Ovary (tissue), 9 donors: Measurements from ENCODE around the gene SGMS2. TPM values are rescaled to one million over a fixed set of nuclear protein-coding genes. Genes with fewer than 3 reads are reported as not detected.

ENCODE experiments used
- DNase-seq, 5 donors: peaks; one replicate each; pipeline ENCODE4 v3.0.0-alpha.2; 2019 to 2020
- H3K27ac ChIP-seq, 2 donors: fragments of 200-600 bp; one replicate each; pipeline versions ENCODE4 v1.5.1 to v1.8.0; 2019 to 2022
- H3K27me3 ChIP-seq: fragments of 200-600 bp; one replicate; pipeline ENCODE4 v1.8.0; 2022
- H3K36me3 ChIP-seq: fragments of 200-600 bp; sonication (generic); one replicate; pipeline ENCODE4 v1.5.1; 2019
- H3K4me1 ChIP-seq: one replicate; pipeline ENCODE4 v1.8.1; 2013; ENCODE audit warnings: mild to moderate bottlenecking, moderate library complexity; ENCODE audit not compliant: insufficient read depth
- H3K4me3 ChIP-seq: fragments of 200-600 bp; sonication (generic); one replicate; pipeline ENCODE4 v1.5.1; 2017
- H3K9me3 ChIP-seq, 2 donors: fragments of 200-600 bp in 1 of 2; sonication (generic) in 1 of 2; one replicate each; pipeline versions ENCODE4 v1.5.1 to v1.8.1; 2013 to 2019; ENCODE audit warnings: mild to moderate bottlenecking in 1 of 2, moderate library complexity in 1 of 2
- CTCF ChIP-seq, 3 donors: fragments of 450-650 bp in 2 of 3; fragments of 200-600 bp in 1 of 3; IDR thresholded peaks; one replicate each; pipeline versions ENCODE4 v1.5.1 to v1.8.0; 2016 to 2022; ENCODE audit warnings: antibody characterized with exemption in 3 of 3, mild to moderate bottlenecking in 1 of 3
- EP300 ChIP-seq: sonication (generic); formaldehyde crosslinking; IDR thresholded peaks from one replicate; pipeline ENCODE4 v1.6.1; 2017; ENCODE audit warnings: antibody characterized with exemption
- POLR2A ChIP-seq: fragments of 450-650 bp; IDR thresholded peaks from one replicate; pipeline ENCODE4 v1.6.1; 2017; ENCODE audit warnings: antibody characterized with exemption, mild to moderate bottlenecking, moderate library complexity
- WGBS, 3 donors: extraction: QIAGEN DNeasy Blood & Tissue Kit in 1 of 3; methylation state at CpG; one replicate each; pipeline versions ENCODE4 v1.1.5 to v1.1.7; 2013 to 2017; 5-methylcytosine and 5-hydroxymethylcytosine counted together
- intact Hi-C, 4 donors: fragments of 100-400 bp; cut with DNase I; formaldehyde crosslinking; loops; one replicate each; pipeline versions ENCODE4 v1.11.0 to v1.15.1; 2022 to 2023
- polyA plus RNA-seq, 2 donors: library from polyadenylated mRNA; stranded (reverse); fragments of 200-250 nt in 1 of 2; fragments of 350-450 nt in 1 of 2; fragmentation: Illumina TruSeq in 1 of 2; extraction: RNeasy Lipid Tissue Mini Kit (QIAGEN cat#74804) in 1 of 2; gene quantifications; one replicate each; pipeline ENCODE4 v1.2.3, GENCODE V29; 2013 to 2014
- total RNA-seq, 7 donors: library from RNA; depleted of rRNA in 2 of 7; stranded (reverse); fragments of >200 nt in 2 of 7; fragmentation: NEBNext Ultra II Directional in 3 of 7; extraction: Animal tissue kit (Norgen Biotek cat#: 25700) in 3 of 7; gene quantifications; one replicate each; pipeline versions ENCODE4 v1.1.0 to v1.2.4, GENCODE V29; 2016 to 2023
- donor health status: DM: no; HTN: no; CAD: no; lungs with moderate emphysema.
- donor health status: DM: no; HTN: no; CAD: no.
- donor health status: Bipolar disorder and iron deficiency.
- donor health status: DM: yes; HTN: yes; CAD: no.
- donor health status: DM: no; HTN: no; CAD: no.
- donor health status: DM: yes; HTN: yes; CAD: no.

The SGMS2 gene
- total and polyA plus RNA-seq, 9 donors: 1.2 to 156 (median 6.9) TPM

- intact Hi-C loops: no loop called here
- DNase-seq: peak in 1 of 5 donors; percentile 36
- Histone ChIP-seq H3K27ac (no peak overlapping the region), H3K36me3 (no peaks in the 10 kb centered on the region), H3K4me1 (no peaks in the 10 kb centered on the region), H3K4me3 (no peak overlapping the region), H3K9me3 (no peaks in the 10 kb centered on the region), H3K27me3 (no peaks in the 10 kb centered on the region)
- 8 to 18% (median 15%) methylated on average over 2 of the region's 2 CpGs for WGBS, 3 donors
- no peak for TF ChIP-seq POLR2A
- no peak for TF ChIP-seq EP300
- peak; percentile 54 to 78 (median 74) for TF ChIP-seq CTCF (IDR thresholded peaks at IDR 0.05)
These were observed 88.7 kb downstream of the SGMS2 start for GRCh38 chr4:107913283-107913899.

GRCh38 chr4:107915220-107915619 lies 90.5 kb downstream of the SGMS2 start:
- Histone ChIP-seq H3K4me3 (no peak overlapping the region), H3K27me3 (no peaks in the 10 kb centered on the region), H3K4me1 (no peaks in the 10 kb centered on the region), H3K27ac (no peak overlapping the region), H3K9me3 (no peaks in the 10 kb centered on the region), H3K36me3 (no peaks in the 10 kb centered on the region)
- TF ChIP-seq EP300 (no peak), POLR2A (no peak), CTCF (IDR thresholded peaks at IDR 0.05) (no peak)
- DNase-seq: no peak
- 93 to 97% (median 97%) methylated on average over 1 of the region's 1 CpG for WGBS, 3 donors
- intact Hi-C loops: no loop called here

GRCh38 chr4:107916623-107917022 lies 91.9 kb downstream of the SGMS2 start:
- intact Hi-C loops: no loop called here
- Histone ChIP-seq H3K36me3 (no peaks in the 10 kb centered on the region), H3K4me3 (no peak overlapping the region), H3K4me1 (no peaks in the 10 kb centered on the region), H3K27ac (no peak overlapping the region), H3K27me3 (no peaks in the 10 kb centered on the region), H3K9me3 (no peaks in the 10 kb centered on the region)
- DNase-seq: no peak
- TF ChIP-seq EP300 (no peak), POLR2A (no peak), CTCF (IDR thresholded peaks at IDR 0.05) (no peak)

- H3K36me3 ChIP-seq: no peaks in the 10 kb centered on the region
- intact Hi-C loops: no loop called here
- H3K4me1 ChIP-seq: no peaks in the 10 kb centered on the region
- no peak for TF ChIP-seq EP300
- no peak for TF ChIP-seq CTCF (IDR thresholded peaks at IDR 0.05)
- H3K4me3 ChIP-seq: no peak overlapping the region
- H3K9me3 ChIP-seq: no peaks in the 10 kb centered on the region
- 94 to 95% (median 95%) methylated on average over 2 of the region's 2 CpGs for WGBS, 3 donors
- no peak for DNase-seq
- H3K27ac ChIP-seq: no peak overlapping the region
- no peaks in the 10 kb centered on the region for H3K27me3 ChIP-seq
These were observed 92.8 kb downstream of the SGMS2 start for GRCh38 chr4:107917500-107917899.
